ENCODE results near the gene NANOG.
"Not testable (repeated sequence)": the region's sequence is repeated elsewhere in the genome, so short reads cannot be mapped to it uniquely, and the experiment has no call there.

DNA sequence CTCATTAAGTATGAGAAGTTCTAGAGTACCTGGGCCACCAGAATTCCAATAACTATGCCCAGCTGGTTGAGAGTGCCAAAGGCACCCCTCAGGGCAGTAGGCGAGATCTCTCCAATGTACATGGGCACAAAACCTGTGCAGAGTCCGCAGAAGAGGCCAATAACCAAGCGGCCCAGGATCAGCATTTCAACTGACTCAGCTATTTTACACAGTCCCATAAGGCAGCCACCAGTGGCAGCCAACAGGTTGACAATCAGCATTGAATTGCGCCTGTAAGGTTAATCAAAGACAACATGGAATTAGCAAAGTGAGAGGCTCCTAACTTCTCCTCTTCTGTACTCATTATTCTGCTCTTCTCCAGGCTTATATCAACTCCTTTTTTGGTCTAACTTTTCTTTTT lies 40.5 kb downstream of the NANOG start:
- TF ChIP-seq NRF1 (IDR thresholded peaks at IDR 0.05; ENCODE audit: low read depth, low read length); HDAC2 (IDR thresholded peaks at IDR 0.05; ENCODE audit: borderline replicate concordance in 1 of 2, low read depth in 2 of 2, low read length in 2 of 2); EZH2 (IDR thresholded peaks at IDR 0.05; ENCODE audit: low read depth, low read length, severe bottlenecking); EP300 (IDR thresholded peaks at IDR 0.05; ENCODE audit: borderline replicate concordance in 1 of 2, low read depth in 2 of 2, low read length in 2 of 2); CEBPB (IDR thresholded peaks at IDR 0.05; ENCODE audit: low read depth, low read length); BRCA1 (IDR thresholded peaks at IDR 0.05; ENCODE audit: low read depth, low read length): not testable (repeated sequence)
- TF ChIP-seq, protein P1, sequence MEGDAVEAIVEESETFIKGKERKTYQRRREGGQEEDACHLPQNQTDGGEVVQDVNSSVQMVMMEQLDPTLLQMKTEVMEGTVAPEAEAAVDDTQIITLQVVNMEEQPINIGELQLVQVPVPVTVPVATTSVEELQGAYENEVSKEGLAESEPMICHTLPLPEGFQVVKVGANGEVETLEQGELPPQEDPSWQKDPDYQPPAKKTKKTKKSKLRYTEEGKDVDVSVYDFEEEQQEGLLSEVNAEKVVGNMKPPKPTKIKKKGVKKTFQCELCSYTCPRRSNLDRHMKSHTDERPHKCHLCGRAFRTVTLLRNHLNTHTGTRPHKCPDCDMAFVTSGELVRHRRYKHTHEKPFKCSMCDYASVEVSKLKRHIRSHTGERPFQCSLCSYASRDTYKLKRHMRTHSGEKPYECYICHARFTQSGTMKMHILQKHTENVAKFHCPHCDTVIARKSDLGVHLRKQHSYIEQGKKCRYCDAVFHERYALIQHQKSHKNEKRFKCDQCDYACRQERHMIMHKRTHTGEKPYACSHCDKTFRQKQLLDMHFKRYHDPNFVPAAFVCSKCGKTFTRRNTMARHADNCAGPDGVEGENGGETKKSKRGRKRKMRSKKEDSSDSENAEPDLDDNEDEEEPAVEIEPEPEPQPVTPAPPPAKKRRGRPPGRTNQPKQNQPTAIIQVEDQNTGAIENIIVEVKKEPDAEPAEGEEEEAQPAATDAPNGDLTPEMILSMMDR (IDR thresholded peaks at IDR 0.05; ENCODE audit: control extremely low read depth in 1 of 3, insufficient read depth in 1 of 3, low read depth in 1 of 3, low read length in 3 of 3): not testable (repeated sequence)

Data from H1 (cell line).